Measurements from ENCODE around the gene ALDH5A1.

- TF ChIP-seq CTCF (IDR thresholded peaks at IDR 0.05) (no peak), POLR2A (IDR thresholded peaks at IDR 0.05) (no peak)
Observed at GRCh38 chr6:24543683-24544082, 48.9 kb downstream of the ALDH5A1 start.

Data from body of pancreas (tissue), 4 donors.